HT1080 (cell line): ENCODE measurements around the gene HLA-DPA1. TPM values are rescaled to one million over a fixed set of nuclear protein-coding genes. Genes with fewer than 3 reads are reported as not detected.
A peak's percentile ranks its signal among the peaks of the same experiment; 100 is the strongest.
"Not testable (repeated sequence)": the region's sequence is repeated elsewhere in the genome, so short reads cannot be mapped to it uniquely, and the experiment has no call there.

Experiments used
- DNase-seq: peaks from one replicate; pipeline ENCODE4 v3.0.0-alpha.2; 2015; ENCODE audit warnings: low read depth
- total RNA-seq: library from RNA; depleted of rRNA; stranded (reverse); fragments of >200 nt; shearing (Covaris generic); gene quantifications from 2 replicates; pipeline ENCODE4 v1.2.3, GENCODE V29; 2014

HLA-DPA1 gene
- total RNA-seq, 1 experiment from 2014 or later, result 2.2 TPM

GRCh38 chr6:33065312-33065711 lies 8.1 kb downstream of the HLA-DPA1 start:
- no peak for DNase-seq

DNA sequence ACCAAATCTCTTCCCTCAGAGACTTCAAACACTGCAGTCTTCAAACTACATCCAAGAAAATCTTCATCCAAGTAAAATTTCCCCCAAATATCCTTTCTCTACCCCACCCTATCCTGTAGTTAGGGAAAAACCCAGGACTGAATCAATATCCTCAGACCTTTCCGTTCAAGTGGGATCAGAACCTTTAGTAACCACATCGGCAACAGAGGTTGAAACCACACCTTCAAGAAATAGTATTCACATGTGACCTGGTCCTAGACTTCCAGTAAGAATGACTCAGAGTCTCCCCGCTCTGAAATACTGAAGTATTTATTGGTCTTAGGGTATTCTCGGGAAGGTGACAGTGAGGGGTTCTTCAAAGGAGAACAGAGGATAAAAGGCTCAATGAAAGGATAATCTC lies 8.7 kb downstream of the HLA-DPA1 start:
- peak; percentile 3 for DNase-seq

DNA sequence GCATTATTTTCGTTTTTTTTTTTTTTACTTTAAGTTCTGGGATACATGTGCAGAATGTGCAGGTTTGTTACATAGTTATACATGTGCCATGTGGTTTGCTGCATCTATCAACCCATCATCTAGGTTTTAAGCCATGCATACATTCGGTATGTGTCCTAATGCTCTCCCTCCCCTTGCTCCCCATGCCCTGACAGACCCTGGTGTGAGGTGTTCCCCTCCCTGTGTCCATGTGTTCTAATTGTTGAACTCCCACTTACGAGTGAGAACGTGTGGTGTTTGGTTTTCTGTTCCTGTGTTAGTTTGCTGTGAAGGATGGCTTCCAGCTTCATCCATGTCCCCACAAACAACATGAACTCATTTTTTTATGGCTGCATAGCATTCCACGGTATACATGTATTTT lies 10.0 kb downstream of the HLA-DPA1 start:
- not testable (repeated sequence) for DNase-seq

- DNase-seq, result peak; percentile 57
These were observed 11.5 kb downstream of the HLA-DPA1 start for GRCh38 chr6:33061987-33062386.

DNA sequence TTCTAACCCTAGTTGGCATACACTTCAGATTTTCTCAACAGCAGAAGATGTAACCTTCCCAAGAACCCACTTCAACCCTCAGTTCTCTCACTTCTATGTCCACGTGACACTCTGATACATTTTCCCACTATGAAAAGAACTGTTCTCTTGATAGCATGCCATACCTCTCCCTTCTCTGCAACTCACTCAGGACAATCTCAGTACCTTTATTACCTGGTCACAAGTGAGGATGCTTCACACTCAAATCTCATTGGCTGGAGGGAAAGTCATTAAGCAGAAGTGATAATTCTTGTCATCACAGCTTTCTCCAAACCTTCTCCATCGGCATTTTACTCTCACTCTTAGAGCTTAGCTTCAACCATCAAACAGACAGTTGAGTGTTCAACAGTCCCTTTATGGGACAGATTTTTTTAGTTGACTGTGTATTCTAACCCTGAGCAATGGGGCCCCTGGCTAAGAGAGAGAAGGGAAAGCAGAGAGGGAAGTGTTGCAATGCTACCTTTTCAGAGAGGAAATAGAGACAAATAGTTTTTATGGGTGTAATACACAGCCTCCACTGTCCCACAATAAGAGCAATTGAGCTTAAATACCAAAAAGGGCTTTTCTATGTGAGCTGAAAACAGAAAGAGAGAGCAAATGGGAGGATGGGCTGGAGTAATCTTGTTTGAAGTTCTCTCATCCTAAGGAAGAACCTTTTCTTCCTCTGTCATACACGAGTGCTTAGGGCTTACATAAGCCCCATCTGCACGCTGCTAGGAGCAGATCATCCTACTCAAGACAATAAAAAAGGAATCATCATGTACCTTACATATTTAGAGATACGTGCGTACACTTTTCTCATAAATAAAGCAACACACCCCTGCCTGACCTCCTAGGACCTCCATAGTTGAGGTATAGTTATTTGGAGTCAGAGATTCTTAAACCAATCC lies 16.0 kb downstream of the HLA-DPA1 start:
- DNase-seq, result no peak

DNA sequence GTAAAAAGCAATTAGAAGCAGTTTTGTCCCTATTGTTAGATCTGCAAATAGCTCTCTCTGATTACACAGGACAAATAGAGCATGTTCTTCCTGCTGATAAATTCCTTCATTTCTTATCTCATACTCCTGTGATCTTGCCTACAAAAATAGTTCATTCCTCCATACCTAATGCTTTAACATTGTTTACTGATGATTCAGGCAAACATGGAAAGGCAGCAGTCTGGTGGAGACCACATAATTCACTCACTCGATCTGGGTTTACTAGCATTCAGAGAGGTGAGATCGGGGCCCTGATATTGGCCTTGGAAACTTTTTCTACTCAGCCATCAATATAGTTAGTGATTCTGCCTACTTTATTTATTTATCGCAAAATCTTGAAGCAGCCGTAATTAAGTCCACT lies 20.2 kb downstream of the HLA-DPA1 start:
- no peak for DNase-seq

DNA sequence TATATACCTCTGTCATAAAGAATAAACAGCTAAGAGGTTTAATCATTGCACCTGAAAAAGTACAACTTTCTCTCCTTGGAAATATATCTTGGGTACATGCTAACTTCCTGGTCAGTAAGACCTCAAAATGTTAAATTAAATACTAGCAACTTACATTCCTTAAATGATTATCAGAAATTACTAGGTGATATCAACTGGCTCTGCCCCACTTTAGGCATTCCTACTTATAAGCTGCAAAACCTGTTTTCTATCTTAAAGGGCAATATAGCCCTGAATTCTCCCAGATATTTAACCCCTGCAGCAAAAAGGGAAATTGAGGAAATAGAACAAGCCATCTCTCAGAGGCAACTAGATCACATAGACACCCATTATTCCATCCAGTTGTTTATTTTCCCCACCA lies 20.8 kb downstream of the HLA-DPA1 start:
- no peak for DNase-seq

- no peak for DNase-seq
These were observed 23.2 kb downstream of the HLA-DPA1 start for GRCh38 chr6:33050014-33050810.

GRCh38 chr6:33049323-33050013 lies 24.0 kb downstream of the HLA-DPA1 start:
- no peak for DNase-seq

DNA sequence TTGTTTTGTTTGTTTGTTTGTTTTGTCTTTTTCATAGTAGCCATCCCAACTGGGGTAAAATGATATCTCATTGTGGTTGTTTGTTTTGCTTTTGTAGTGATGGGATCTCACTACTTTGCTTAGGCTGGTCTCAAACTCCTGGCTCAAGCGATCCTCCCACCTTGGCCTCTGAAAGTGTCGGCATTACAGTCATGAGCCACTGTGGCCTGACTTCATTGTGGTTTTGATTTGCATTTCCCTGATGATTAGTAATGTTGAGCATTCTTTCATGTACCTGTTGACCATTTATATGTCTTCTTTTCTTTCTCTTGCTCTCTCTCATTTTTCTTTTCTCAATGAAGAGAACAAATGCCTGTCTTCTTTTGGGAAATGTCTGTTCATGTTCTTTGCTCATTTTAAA lies 33.3 kb downstream of the HLA-DPA1 start:
- no peak for DNase-seq

DNA sequence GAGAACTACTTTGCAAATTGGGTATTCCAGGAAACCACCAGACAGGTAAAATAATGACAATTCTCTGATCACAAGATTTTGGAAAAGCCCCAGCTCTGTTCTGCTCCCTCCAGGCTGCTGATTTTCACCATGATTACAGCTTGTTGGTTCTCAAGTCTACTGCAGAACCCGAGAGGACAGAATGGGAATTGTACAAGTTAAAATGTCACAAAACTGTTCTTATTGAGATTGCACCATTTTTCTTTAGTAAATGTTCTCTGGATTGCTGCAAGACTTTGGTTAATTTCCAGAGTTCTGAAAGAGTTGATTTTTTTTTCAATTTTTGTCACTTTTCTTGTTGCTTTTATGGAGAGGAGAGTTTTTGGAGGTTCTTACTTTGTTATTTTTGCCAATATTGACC lies 36.9 kb downstream of the HLA-DPA1 start:
- no peak for DNase-seq

- no peak for DNase-seq
These were observed 38.9 kb downstream of the HLA-DPA1 start for GRCh38 chr6:33034554-33034953.

DNA sequence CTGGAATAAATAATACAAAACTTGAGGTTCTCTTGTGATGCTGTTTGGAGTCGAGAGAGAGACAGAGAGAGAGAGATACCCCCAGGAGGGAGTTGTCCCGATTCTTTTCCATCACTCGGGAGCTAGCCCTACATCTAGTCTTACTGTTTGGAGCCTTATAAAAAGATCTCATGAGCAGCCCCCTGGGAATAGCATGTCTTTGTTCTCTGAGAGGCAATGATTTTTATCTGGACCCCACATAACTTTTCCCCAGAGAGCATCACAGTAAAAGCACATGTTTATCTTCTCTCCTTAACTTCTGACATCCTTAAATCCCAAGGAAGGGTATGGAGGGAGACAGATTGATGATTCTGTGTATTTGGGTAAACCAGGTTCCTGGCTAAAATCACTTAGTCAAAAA lies 43.2 kb downstream of the HLA-DPA1 start:
- DNase-seq, result no peak

DNA sequence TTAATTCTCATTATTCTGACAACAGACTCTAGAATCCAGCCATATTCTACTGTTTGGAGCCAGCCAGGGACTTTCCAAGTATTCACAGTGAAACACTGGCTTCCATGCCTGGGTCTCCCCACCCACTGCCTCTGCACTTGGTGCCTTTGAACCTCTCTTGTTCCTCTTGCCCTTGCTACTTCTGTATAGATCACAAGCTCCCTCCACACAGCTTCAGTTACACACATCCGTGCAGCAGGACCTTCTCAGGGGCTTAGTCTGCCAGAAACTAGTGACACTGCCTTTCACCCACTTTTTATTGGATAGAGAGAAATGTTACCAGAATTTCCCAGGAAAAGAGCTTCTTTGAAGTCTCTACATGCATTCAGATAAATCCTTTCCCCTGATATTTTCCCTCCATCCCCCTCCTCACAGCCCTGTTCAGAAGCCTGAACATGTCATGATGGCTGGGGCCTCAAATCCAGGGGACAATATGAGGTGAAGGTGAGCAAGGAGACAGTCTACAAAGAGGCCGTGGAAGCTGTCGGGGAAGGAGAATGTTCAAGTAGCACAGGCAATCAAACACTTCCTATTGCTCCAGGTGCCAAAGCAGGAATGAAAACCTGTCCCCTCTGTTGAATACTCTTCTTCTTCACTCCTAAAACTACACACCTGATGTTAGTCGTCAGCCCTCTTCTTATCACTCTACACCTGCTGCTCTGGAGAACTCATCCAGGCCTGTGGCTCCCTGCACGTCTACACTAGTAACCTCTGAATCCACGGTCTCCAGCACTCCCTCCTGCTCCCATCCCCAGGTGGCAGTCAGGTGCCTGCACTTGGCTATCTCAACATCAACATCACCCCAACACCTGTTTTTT lies 43.9 kb downstream of the HLA-DPA1 start:
- DNase-seq, result peak; percentile 3

DNA sequence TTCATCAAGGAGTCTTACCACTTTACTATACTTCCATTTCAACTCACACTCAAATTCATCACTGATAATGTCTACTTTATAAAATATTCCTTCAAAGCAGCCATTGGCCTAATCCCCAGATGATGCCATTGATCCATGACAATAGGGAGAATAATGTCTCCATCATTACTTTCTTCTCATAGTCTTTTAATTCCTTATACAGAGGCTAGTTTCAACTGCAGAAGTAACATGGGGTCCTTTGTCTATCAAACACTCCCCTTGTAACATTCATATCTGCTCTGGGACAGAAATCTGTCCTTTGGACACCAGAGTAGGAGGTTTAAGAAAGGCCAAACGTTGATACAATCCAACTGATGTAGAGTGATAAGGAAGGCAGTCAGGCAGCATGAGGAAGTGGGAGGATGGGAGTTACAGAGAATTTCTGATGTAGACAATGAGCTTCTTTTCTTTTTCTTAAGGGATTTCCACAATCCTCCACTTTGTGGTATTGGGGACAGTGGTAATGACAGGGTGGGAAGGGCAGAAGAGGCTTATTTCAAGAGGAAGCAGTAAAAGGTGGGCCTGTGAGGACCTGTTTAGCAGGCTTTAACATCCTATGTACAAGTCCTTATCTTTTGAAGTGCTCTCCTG lies 45.1 kb downstream of the HLA-DPA1 start:
- DNase-seq, result no peak

DNA sequence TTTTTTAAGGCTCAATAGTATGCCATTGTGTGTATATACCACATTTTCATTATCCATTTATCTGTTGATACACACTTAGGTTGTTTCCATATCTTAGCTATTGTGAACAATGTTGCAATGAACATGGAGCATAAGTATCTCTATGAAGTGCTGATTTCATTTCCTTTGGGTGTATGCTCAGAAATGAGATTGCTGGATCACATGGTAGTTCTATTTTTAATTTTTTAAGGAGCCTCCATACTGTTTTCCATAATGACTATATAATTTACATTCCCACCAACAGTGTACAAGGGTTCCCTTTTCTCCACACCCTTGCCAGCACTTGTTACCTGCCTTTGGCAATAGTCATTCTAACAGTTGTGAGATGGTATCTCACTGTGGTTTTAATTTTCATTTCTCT lies 48.9 kb downstream of the HLA-DPA1 start:
- no peak for DNase-seq

- no peak for DNase-seq
These were observed 49.9 kb downstream of the HLA-DPA1 start for GRCh38 chr6:33023536-33023935.

- no peak for DNase-seq
These were observed 51.5 kb downstream of the HLA-DPA1 start for GRCh38 chr6:33021917-33022316.

- DNase-seq, result no peak
These were observed 54.1 kb downstream of the HLA-DPA1 start for GRCh38 chr6:33019372-33019771.

- DNase-seq, result peak; percentile 46
These were observed 54.5 kb downstream of the HLA-DPA1 start for GRCh38 chr6:33018904-33019303.
